PC-9 (cell line): ENCODE data around the gene MKI67.

Source experiments
- EZH2 ChIP-seq: fragments of 200-600 bp; sonication (generic); IDR thresholded peaks from 2 replicates; pipeline ENCODE4 v1.8.0; 2017; ENCODE audit warnings: antibody characterized with exemption, low read depth
- TF ChIP-seq, protein P1 (sequence below): fragments of 200-600 bp; sonication (generic); conservative IDR thresholded peaks from 2 replicates; pipeline ENCODE4 v1.6.1; 2017; ENCODE audit warnings: mixed run types, antibody characterized with exemption, mild to moderate bottlenecking, moderate library complexity

DNA sequence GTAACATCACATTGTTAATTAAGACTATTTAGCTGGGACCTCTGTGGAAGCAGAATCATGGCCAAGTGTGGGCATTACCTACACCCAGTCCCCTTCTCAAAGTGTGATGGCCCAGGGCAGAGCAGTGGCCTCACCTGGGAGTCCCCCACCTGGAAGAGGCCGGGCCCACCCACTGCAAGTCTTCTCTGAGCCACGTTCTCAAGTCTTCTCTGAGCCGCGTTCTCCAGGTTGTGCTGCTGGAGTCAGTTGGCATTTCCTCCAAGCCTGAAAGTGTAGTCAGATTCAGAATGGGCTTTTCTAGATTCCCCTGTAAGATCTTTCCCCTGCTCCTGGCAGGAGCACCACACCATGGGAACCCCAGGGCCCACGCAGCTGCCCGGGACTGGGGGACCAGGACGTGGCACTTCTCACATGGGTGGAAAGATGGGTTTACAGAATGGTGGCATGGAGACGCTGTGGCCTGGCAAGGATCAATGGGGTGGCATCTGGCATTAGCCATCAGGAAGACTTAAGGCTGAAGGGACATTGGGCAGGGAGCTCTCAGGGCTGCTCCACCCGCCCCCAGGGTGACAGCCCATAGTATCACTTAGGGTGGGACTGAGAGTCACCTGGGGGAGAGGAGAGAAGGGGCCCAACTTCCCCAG lies 68.0 kb downstream of the MKI67 start:
- TF ChIP-seq, protein P1, sequence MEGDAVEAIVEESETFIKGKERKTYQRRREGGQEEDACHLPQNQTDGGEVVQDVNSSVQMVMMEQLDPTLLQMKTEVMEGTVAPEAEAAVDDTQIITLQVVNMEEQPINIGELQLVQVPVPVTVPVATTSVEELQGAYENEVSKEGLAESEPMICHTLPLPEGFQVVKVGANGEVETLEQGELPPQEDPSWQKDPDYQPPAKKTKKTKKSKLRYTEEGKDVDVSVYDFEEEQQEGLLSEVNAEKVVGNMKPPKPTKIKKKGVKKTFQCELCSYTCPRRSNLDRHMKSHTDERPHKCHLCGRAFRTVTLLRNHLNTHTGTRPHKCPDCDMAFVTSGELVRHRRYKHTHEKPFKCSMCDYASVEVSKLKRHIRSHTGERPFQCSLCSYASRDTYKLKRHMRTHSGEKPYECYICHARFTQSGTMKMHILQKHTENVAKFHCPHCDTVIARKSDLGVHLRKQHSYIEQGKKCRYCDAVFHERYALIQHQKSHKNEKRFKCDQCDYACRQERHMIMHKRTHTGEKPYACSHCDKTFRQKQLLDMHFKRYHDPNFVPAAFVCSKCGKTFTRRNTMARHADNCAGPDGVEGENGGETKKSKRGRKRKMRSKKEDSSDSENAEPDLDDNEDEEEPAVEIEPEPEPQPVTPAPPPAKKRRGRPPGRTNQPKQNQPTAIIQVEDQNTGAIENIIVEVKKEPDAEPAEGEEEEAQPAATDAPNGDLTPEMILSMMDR, result no peak
- TF ChIP-seq EZH2, result no peak
